ENCODE measurements around the gene FYN.

FYN gene

GRCh38 chr6:111784433-111784832 is 88.8 kb downstream of the FYN start:
- TF ChIP-seq, protein P1, sequence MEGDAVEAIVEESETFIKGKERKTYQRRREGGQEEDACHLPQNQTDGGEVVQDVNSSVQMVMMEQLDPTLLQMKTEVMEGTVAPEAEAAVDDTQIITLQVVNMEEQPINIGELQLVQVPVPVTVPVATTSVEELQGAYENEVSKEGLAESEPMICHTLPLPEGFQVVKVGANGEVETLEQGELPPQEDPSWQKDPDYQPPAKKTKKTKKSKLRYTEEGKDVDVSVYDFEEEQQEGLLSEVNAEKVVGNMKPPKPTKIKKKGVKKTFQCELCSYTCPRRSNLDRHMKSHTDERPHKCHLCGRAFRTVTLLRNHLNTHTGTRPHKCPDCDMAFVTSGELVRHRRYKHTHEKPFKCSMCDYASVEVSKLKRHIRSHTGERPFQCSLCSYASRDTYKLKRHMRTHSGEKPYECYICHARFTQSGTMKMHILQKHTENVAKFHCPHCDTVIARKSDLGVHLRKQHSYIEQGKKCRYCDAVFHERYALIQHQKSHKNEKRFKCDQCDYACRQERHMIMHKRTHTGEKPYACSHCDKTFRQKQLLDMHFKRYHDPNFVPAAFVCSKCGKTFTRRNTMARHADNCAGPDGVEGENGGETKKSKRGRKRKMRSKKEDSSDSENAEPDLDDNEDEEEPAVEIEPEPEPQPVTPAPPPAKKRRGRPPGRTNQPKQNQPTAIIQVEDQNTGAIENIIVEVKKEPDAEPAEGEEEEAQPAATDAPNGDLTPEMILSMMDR (IDR thresholded peaks at IDR 0.05): no peak

DNA sequence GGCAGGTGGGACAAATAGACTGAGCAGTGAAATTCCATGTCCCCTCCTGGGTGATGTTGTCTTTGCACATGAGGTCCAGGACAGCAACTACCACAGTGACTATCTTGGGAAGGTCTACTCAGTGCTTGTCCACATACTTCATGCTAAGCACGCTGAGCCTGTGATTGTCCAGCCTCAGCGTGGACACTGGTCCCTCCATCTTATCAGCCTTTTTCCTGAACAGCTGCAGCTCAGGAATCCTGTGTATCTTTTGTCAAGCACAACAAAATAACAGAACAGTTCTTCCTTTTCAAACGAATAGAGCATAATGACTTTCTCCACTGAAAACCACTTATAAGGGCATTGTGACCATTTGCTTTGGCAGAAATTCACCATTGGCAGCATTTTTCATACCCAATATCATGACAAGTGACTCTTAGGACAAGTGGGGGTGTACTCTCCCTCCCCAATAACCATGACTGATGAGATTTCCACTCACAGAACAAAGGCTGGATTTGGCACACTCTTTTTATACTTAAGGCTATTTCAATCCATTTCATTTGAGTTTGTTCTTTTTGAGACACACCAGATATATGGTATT is 90.3 kb downstream of the FYN start:
- TF ChIP-seq, protein P1 (IDR thresholded peaks at IDR 0.05): no peak

- TF ChIP-seq, protein P1 (IDR thresholded peaks at IDR 0.05): no peak
Measured at GRCh38 chr6:111782192-111782809, 91.0 kb downstream of the FYN start.

DNA sequence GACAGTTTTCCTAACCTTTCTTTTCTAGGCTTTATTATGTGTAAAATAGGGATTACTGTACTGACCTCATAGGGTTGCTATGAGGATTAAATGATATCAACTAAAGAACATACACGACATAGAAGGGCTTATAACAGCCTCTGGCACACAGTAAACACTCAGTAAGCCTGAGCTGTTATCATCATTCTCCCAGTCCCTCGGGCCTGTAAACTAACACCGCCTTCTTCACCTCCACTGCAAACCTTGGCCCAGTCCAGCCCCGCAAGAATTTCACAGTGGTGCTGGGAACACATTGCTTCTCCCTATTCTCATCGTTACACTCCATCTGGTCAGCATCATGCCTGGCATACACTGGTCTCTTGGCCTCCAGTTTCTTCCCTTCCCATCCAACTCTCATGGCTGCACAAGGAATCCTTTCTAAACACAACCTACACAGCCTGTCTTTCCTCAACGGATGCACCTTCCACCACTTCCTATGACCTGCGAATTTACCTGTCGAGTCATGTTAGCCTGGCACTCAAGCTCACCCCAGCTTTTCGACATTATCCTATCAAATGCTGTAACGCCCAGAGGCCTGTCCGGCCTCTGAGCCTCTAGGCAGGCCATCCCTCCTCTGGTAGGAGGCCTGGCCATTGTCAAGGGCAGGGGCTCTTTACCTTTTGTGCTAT is 92.1 kb downstream of the FYN start:
- TF ChIP-seq, protein P1 (IDR thresholded peaks at IDR 0.05): no peak

- TF ChIP-seq, protein P1 (IDR thresholded peaks at IDR 0.05): no peak
Measured at GRCh38 chr6:111780393-111780792, 92.9 kb downstream of the FYN start.

DNA sequence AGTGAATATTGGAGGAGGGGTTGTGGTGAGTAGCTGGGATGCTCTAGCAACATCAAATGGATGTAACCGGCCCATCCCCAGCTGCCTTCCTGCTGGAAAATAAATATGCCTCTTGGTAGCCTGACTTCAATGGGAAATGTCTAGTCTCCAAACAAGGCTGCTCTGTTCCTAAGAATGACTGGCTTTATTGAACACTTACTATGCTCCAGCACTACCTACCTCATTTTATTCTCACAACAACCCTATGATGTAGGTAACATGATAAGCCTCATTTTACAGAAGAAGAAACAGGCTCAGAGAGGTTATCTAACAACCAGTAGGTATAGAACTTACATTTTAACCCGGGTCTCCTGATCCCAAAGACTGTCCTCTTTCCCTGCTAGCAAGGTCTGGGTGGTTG is 93.6 kb downstream of the FYN start:
- TF ChIP-seq, protein P1 (IDR thresholded peaks at IDR 0.05): no peak

DNA sequence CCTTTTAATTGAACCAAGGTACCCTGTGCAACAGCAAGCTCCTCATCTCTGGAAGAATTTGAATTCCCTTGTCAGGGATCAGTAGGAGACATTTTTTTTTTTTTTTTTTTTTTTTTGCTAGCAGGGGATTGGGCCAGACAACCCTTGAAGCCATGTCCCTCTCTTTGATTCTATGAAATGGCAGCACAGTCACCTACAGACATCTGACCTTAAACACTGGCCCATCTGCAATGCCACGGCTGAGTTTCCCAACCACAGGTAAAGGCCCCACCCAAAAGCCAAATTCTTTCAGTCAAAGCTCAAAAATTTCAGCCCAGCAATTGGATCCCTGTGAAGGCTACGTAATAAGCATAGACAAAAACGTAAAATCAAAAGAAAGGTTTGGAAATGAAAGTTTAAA is 94.2 kb downstream of the FYN start:
- TF ChIP-seq, protein P1 (IDR thresholded peaks at IDR 0.05): no peak

Measured in LNCAP (cell line).